Measurements from ENCODE around the gene PHC2.
A peak's percentile ranks its signal among the peaks of the same experiment; 100 is the strongest.

PHC2 gene

GRCh38 chr1:33319949-33320618 is 110.8 kb downstream of the PHC2 start:
- Histone ChIP-seq H3K27ac (no peak overlapping the region), H3K9ac (no peak overlapping the region), H3K9me3 (replicated peaks in 1 of 11) (no peaks in the 10 kb centered on the region), H3K4me1 (peaks cover 4 to 23% (median 11%) of the 10 kb centered on the region in 10 experiments; a peak in 17 of 20 replicates), H3K36me3 (peaks cover 30 to 41% (median 36%) of the 10 kb centered on the region in 11 experiments), H3K4me3 (no peak overlapping the region), H3K27me3 (no peaks in the 10 kb centered on the region), H3K4me2 (no peak overlapping the region), H4K20me1 (peaks cover 21 to 67% (median 43%) of the 10 kb centered on the region in 11 experiments; a peak in 20 of 22 replicates)
- no peak for TF ChIP-seq Cebpa-rat (IDR thresholded peaks at IDR 0.05)

GRCh38 chr1:33319186-33319948 is 111.5 kb downstream of the PHC2 start:
- Histone ChIP-seq H4K20me1 (peaks cover 13 to 59% (median 36%) of the 10 kb centered on the region in 11 experiments; a peak in 20 of 22 replicates), H3K4me1 (peaks cover 7 to 27% (median 12%) of the 10 kb centered on the region in 10 experiments; a peak in 19 of 20 replicates), H3K27me3 (no peaks in the 10 kb centered on the region), H3K36me3 (peaks cover 23 to 34% (median 28%) of the 10 kb centered on the region in 11 experiments), H3K27ac (no peak overlapping the region), H3K9ac (no peak overlapping the region), H3K9me3 (replicated peaks in 1 of 11) (no peaks in the 10 kb centered on the region), H3K4me2 (no peak overlapping the region), H3K4me3 (no peak overlapping the region)
- no peak for TF ChIP-seq Cebpa-rat (IDR thresholded peaks at IDR 0.05)

GRCh38 chr1:33317946-33318345 is 112.9 kb downstream of the PHC2 start:
- H3K36me3 ChIP-seq, result peaks cover 8 to 20% (median 14%) of the 10 kb centered on the region in 11 experiments
- no peaks in the 10 kb centered on the region for H3K9me3 ChIP-seq (replicated peaks in 1 of 11)
- H3K4me1 ChIP-seq, result peaks cover 16 to 30% (median 21%) of the 10 kb centered on the region in 10 experiments; a peak in 19 of 20 replicates
- no peak overlapping the region for H3K27ac ChIP-seq
- H3K27me3 ChIP-seq, result no peaks in the 10 kb centered on the region
- H3K9ac ChIP-seq, result no peak overlapping the region
- H4K20me1 ChIP-seq, result peaks cover 3 to 45% (median 22%) of the 10 kb centered on the region in 11 experiments; a peak in 20 of 22 replicates
- 0 out of 22 replicates have a peak overlapping the region, but pooled peaks of 1 of the 11 experiments have one; percentile 8 for H3K4me2 ChIP-seq
- no peak overlapping the region for H3K4me3 ChIP-seq
- TF ChIP-seq Cebpa-rat (IDR thresholded peaks at IDR 0.05), result no peak

GRCh38 chr1:33317354-33317753 is 113.5 kb downstream of the PHC2 start:
- no peak overlapping the region for H3K4me3 ChIP-seq
- no peak overlapping the region for H3K27ac ChIP-seq
- H3K4me1 ChIP-seq, result peaks cover 16 to 30% (median 21%) of the 10 kb centered on the region in 10 experiments; a peak in 19 of 20 replicates
- H3K9me3 ChIP-seq (replicated peaks in 1 of 11), result no peaks in the 10 kb centered on the region
- H4K20me1 ChIP-seq, result peaks cover 0 to 39% (median 20%) of the 10 kb centered on the region in 11 experiments; a peak in 19 of 22 replicates
- 0 out of 22 replicates have a peak overlapping the region, but pooled peaks of 1 of the 11 experiments have one; percentile 8 for H3K4me2 ChIP-seq
- peaks cover 2 to 14% (median 8%) of the 10 kb centered on the region in 11 experiments; a peak in 17 of 22 replicates for H3K36me3 ChIP-seq
- no peak for TF ChIP-seq Cebpa-rat (IDR thresholded peaks at IDR 0.05)
- H3K9ac ChIP-seq, result no peak overlapping the region
- no peaks in the 10 kb centered on the region for H3K27me3 ChIP-seq

GRCh38 chr1:33316601-33317000 is 114.3 kb downstream of the PHC2 start:
- peaks cover 0 to 6% (median under 1%) of the 10 kb centered on the region in 11 experiments; a peak in 6 of 22 replicates for H3K36me3 ChIP-seq
- H3K9me3 ChIP-seq (replicated peaks in 1 of 11), result no peaks in the 10 kb centered on the region
- H3K4me3 ChIP-seq, result no peak overlapping the region
- no peaks in the 10 kb centered on the region for H3K27me3 ChIP-seq
- H3K9ac ChIP-seq, result no peak overlapping the region
- TF ChIP-seq Cebpa-rat (IDR thresholded peaks at IDR 0.05), result no peak
- peaks cover 0 to 32% (median 14%) of the 10 kb centered on the region in 11 experiments; a peak in 16 of 22 replicates for H4K20me1 ChIP-seq
- H3K4me1 ChIP-seq, result peaks cover 16 to 30% (median 21%) of the 10 kb centered on the region in 10 experiments; a peak in 19 of 20 replicates
- peak overlapping the region in 4 of 11 experiments; percentile 28 to 69 (median 44); a peak in 7 of 22 replicates for H3K4me2 ChIP-seq
- no peak overlapping the region for H3K27ac ChIP-seq

GRCh38 chr1:33314416-33314815 is 116.5 kb downstream of the PHC2 start:
- Histone ChIP-seq H3K27me3 (no peaks in the 10 kb centered on the region), H3K27ac (no peak overlapping the region), H3K4me2 (peak overlapping the region in 4 of 11 experiments; percentile 3 to 27 (median 22); a peak in 3 of 22 replicates), H3K36me3 (no peaks in the 10 kb centered on the region), H3K9ac (no peak overlapping the region), H3K4me1 (peaks cover 16 to 30% (median 21%) of the 10 kb centered on the region in 10 experiments; a peak in 19 of 20 replicates), H4K20me1 (peaks cover 0 to 10% (median 0%) of the 10 kb centered on the region in 11 experiments; a peak in 3 of 22 replicates), H3K9me3 (replicated peaks in 1 of 11) (peaks cover 0 to 16% (median 10%) of the 10 kb centered on the region in 11 experiments; a peak in 15 of 22 replicates), H3K4me3 (no peak overlapping the region)
- no peak for TF ChIP-seq Cebpa-rat (IDR thresholded peaks at IDR 0.05)

- no peaks in the 10 kb centered on the region for H4K20me1 ChIP-seq
- H3K4me2 ChIP-seq, result no peak overlapping the region
- H3K9me3 ChIP-seq (replicated peaks in 1 of 11), result peaks cover 0 to 22% (median 13%) of the 10 kb centered on the region in 11 experiments; a peak in 15 of 22 replicates
- no peak overlapping the region for H3K9ac ChIP-seq
- H3K27me3 ChIP-seq, result no peaks in the 10 kb centered on the region
- no peak overlapping the region for H3K27ac ChIP-seq
- H3K4me3 ChIP-seq, result no peak overlapping the region
- TF ChIP-seq Cebpa-rat (IDR thresholded peaks at IDR 0.05), result no peak
- H3K36me3 ChIP-seq, result no peaks in the 10 kb centered on the region
- H3K4me1 ChIP-seq, result peaks cover 16 to 24% (median 20%) of the 10 kb centered on the region in 10 experiments; a peak in 19 of 20 replicates
Observed at GRCh38 chr1:33312413-33312749, 118.5 kb downstream of the PHC2 start.

- no peak for TF ChIP-seq Cebpa-rat (IDR thresholded peaks at IDR 0.05)
- H3K4me2 ChIP-seq, result no peak overlapping the region
- H3K27me3 ChIP-seq, result no peaks in the 10 kb centered on the region
Observed at GRCh38 chr1:33311706-33312412, 119.0 kb downstream of the PHC2 start.

More at GRCh38 chr1:33311706-33312412, 119.0 kb downstream of the PHC2 start:
- H3K9ac ChIP-seq, result no peak overlapping the region
- no peak overlapping the region for H3K4me3 ChIP-seq
- H3K9me3 ChIP-seq (replicated peaks in 1 of 11), result peaks cover 0 to 22% (median 13%) of the 10 kb centered on the region in 11 experiments; a peak in 15 of 22 replicates
- no peaks in the 10 kb centered on the region for H3K36me3 ChIP-seq
- H3K4me1 ChIP-seq, result peaks cover 18 to 27% (median 22%) of the 10 kb centered on the region in 10 experiments
- H3K27ac ChIP-seq, result no peak overlapping the region
- H4K20me1 ChIP-seq, result no peaks in the 10 kb centered on the region
